Measurements from ENCODE around the gene EPS15.

EPS15 gene

DNA sequence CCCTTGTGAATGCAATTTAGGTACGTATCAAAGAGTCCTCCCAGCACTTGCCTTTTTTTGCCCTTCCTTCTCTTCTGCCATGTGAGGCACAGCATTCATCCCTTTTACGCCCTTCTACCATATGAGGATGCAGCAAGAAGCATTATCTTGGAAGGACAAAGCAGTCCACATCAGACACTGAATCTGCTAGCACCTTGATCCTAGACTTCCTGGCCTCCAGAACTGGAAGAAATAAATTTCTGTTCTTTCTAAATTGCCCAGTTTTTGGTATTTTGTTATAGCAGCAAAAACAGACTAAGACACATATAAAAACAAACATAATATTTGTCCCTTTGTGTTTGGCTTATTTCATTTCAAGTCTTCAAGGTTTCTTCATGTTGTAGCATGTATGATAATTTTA, 20.1 kb downstream of the EPS15 start:
- DNase-seq (ENCODE audit: low spot score) = no peak
- TF ChIP-seq CTCF (IDR thresholded peaks at IDR 0.05; ENCODE audit: extremely low read depth, missing control alignments) = no peak

GRCh38 chr1:51497340-51497739, 21.7 kb downstream of the EPS15 start:
- no peak for TF ChIP-seq CTCF (IDR thresholded peaks at IDR 0.05; ENCODE audit: extremely low read depth, missing control alignments)
- DNase-seq (ENCODE audit: low spot score) = no peak

GRCh38 chr1:51494138-51494830, 24.8 kb downstream of the EPS15 start:
- no peak for TF ChIP-seq CTCF (IDR thresholded peaks at IDR 0.05; ENCODE audit: extremely low read depth, missing control alignments)
- no peak for DNase-seq (ENCODE audit: low spot score)

DNA sequence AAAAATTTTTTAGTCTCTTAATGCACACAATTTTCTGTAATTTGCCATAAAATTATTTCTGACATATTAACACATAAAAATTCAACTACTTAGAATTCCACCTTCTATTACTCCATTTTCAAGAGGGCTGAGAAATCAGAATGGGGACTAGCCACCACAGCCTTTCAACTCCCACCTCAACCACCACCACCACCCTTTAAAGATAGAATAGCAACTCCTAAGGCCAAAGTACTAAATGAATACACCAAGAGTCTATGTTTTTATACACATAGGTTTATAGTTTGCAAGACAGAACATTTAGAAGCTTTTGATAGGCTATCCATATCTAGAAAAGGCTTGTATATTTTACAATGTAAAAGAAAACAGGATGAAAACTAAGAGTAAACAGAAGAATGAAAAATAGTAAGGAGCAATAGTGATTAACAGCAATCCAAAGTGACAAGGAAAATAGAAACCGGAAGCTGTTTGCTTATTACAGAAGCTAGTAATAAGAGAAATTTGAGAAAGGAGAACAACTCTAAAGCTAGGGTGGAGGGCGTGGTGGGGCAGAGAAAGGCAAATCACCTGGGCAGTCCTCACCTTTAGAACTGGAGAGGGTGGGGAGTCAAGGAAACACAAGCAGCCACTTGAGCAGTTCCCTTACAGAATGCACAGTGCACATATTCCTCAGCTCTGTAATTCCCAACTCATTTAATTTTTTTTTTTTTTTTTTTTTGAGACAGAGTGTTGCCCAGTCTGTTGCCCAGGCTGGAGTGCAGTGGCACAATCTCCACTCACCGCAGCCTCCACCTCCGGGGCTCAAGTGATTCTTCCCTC, 27.7 kb downstream of the EPS15 start:
- DNase-seq (ENCODE audit: low spot score) = no peak
- no peak for TF ChIP-seq CTCF (IDR thresholded peaks at IDR 0.05; ENCODE audit: extremely low read depth, missing control alignments)

DNA sequence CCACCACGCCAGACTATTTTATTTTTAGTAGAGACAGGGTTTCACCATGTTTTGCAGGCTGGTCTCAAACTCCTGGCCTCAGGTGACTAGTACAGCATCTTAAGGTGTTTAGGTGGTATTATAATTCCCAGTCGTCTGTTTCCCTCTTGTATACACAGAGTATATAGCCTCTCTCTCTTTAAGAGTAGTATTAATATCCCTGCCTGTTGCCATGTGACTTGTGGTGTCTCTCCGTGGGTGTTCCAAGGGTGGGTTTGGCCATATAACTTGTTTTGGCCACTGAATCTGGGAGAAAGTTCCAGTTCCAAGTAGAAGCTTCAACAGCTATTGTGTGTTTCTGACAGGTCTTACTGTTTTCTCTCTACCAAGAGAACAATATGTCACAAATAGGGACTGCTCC, 29.6 kb downstream of the EPS15 start:
- DNase-seq (ENCODE audit: low spot score) = no peak
- no peak for TF ChIP-seq CTCF (IDR thresholded peaks at IDR 0.05; ENCODE audit: extremely low read depth, missing control alignments)

- no peak for TF ChIP-seq CTCF (IDR thresholded peaks at IDR 0.05; ENCODE audit: extremely low read depth, missing control alignments)
- DNase-seq (ENCODE audit: low spot score) = no peak
Observed at GRCh38 chr1:51488372-51489050, 30.6 kb downstream of the EPS15 start.

DNA sequence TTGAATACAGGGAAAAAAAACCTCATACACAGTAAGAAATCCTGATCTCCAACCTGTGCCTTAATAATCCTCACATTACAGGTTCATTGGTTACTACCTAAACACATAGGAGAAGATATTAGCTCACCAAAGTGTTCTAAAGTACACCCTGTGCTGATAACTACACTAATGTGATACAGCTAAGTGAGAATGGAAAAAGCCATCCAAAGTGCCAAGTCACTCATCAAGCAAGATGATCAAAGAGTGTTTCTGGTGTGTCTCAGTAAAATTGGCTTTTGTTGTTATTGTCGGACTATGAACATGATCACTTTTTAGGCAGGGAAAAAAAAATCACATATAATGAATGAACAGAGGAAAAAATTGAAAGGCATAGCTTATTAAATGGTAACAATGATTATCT, 31.4 kb downstream of the EPS15 start:
- no peak for DNase-seq (ENCODE audit: low spot score)
- no peak for TF ChIP-seq CTCF (IDR thresholded peaks at IDR 0.05; ENCODE audit: extremely low read depth, missing control alignments)

All from GM20000 (cell line).